ENCODE data around the gene IL17RC.
"Not testable (repeated sequence)": the region's sequence is repeated elsewhere in the genome, so short reads cannot be mapped to it uniquely, and the experiment has no call there.

The IL17RC gene

GRCh38 chr3:9916734-9917680, at the start of gene IL17RC:
TSS of gene IL17RC (plus strand) at chr3:9917098. CDS start at chr3:9917316, 218 bp downstream.
- peak; percentile 95 for DNase-seq

- DNase-seq, result no peak
Observed at GRCh38 chr3:9867106-9867505, 49.8 kb upstream of the IL17RC start.

- no peak for DNase-seq
Observed at GRCh38 chr3:9869955-9870354, 46.9 kb upstream of the IL17RC start.

- DNase-seq, result no peak
Observed at GRCh38 chr3:9870978-9871377, 45.9 kb upstream of the IL17RC start.

GRCh38 chr3:9872067-9872466, 44.8 kb upstream of the IL17RC start:
- not testable (repeated sequence) for DNase-seq

GRCh38 chr3:9875448-9875847, 41.5 kb upstream of the IL17RC start:
- no peak for DNase-seq

GRCh38 chr3:9876255-9876654, 40.6 kb upstream of the IL17RC start:
- DNase-seq, result not testable (repeated sequence)

GRCh38 chr3:9876991-9877390, 39.9 kb upstream of the IL17RC start:
- no peak for DNase-seq

GRCh38 chr3:9878700-9879099, 38.2 kb upstream of the IL17RC start:
- no peak for DNase-seq

- DNase-seq, result peak; percentile 31
Observed at GRCh38 chr3:9879830-9880549, 36.9 kb upstream of the IL17RC start, which contains the start of gene CIDEC. TSS of gene CIDEC (minus strand) at chr3:9880253. CDS start at chr3:9878486, 1,767 bp downstream.

- no peak for DNase-seq
Observed at GRCh38 chr3:9881441-9881840, 35.5 kb upstream of the IL17RC start.

GRCh38 chr3:9883706-9884554, 33.0 kb upstream of the IL17RC start:
- DNase-seq, result no peak

- peak; percentile 71 for DNase-seq
Observed at GRCh38 chr3:9884555-9885165, 32.2 kb upstream of the IL17RC start.

- DNase-seq, result no peak
Observed at GRCh38 chr3:9886328-9886727, 30.6 kb upstream of the IL17RC start.

GRCh38 chr3:9887480-9887879, 29.4 kb upstream of the IL17RC start:
- peak; percentile 72 for DNase-seq

- DNase-seq, result no peak
Observed at GRCh38 chr3:9888540-9888939, 28.4 kb upstream of the IL17RC start.

GRCh38 chr3:9889405-9889804, 27.5 kb upstream of the IL17RC start:
- DNase-seq, result no peak

- DNase-seq, result peak; percentile 96
Observed at GRCh38 chr3:9890249-9891071, 26.4 kb upstream of the IL17RC start, which contains the start of gene JAGN1. TSS of gene JAGN1 (plus strand) at chr3:9890610. CDS start at chr3:9890723, 113 bp downstream.

- DNase-seq, result no peak
Observed at GRCh38 chr3:9891072-9891622, 25.8 kb upstream of the IL17RC start.

- no peak for DNase-seq
Observed at GRCh38 chr3:9893739-9894138, 23.2 kb upstream of the IL17RC start.

GRCh38 chr3:9895715-9896114, 21.2 kb upstream of the IL17RC start:
- not testable (repeated sequence) for DNase-seq
